ENCODE data around the gene TFCP2.

GRCh38 chr12:51199366-51199945 lies 26.5 kb upstream of the TFCP2 start:
- TF ChIP-seq SMARCC2 (IDR thresholded peaks at IDR 0.05) = no peak
- TF ChIP-seq, protein P1, sequence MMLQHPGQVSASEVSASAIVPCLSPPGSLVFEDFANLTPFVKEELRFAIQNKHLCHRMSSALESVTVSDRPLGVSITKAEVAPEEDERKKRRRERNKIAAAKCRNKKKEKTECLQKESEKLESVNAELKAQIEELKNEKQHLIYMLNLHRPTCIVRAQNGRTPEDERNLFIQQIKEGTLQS (CRISPR knock-in tag; IDR thresholded peaks at IDR 0.05) = no peak
- no peak for TF ChIP-seq ARNT (IDR thresholded peaks at IDR 0.05)
- no peak for TF ChIP-seq CTCF (CRISPR knock-in tag; IDR thresholded peaks at IDR 0.05)
- TF ChIP-seq GABPA (IDR thresholded peaks at IDR 0.05; ENCODE audit: low read depth, low read length) = no peak
- no peak for TF ChIP-seq GABPA (CRISPR knock-in tag; IDR thresholded peaks at IDR 0.05; ENCODE audit: low read depth)
- TF ChIP-seq SALL1 (CRISPR knock-in tag; IDR thresholded peaks at IDR 0.05) = no peak
- TF ChIP-seq, protein P2, sequence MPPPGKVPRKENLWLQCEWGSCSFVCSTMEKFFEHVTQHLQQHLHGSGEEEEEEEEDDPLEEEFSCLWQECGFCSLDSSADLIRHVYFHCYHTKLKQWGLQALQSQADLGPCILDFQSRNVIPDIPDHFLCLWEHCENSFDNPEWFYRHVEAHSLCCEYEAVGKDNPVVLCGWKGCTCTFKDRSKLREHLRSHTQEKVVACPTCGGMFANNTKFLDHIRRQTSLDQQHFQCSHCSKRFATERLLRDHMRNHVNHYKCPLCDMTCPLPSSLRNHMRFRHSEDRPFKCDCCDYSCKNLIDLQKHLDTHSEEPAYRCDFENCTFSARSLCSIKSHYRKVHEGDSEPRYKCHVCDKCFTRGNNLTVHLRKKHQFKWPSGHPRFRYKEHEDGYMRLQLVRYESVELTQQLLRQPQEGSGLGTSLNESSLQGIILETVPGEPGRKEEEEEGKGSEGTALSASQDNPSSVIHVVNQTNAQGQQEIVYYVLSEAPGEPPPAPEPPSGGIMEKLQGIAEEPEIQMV (CRISPR knock-in tag; IDR thresholded peaks at IDR 0.05; ENCODE audit: low read depth) = no peak
- TF ChIP-seq RFX1 (IDR thresholded peaks at IDR 0.05) = no peak
- TF ChIP-seq YEATS4 (CRISPR knock-in tag; IDR thresholded peaks at IDR 0.05; ENCODE audit: borderline replicate concordance) = no peak

All from HepG2 (cell line).